Stimulated activated CD8-positive, alpha-beta memory T cell treated with anti-CD3 and anti-CD28 coated beads, Interleukin-15, amount 100 ng/mL, for 1 hour (primary cell): ENCODE results near the gene ZNF486.
"Not testable (repeated sequence)": the region's sequence is repeated elsewhere in the genome, so short reads cannot be mapped to it uniquely, and the experiment has no call there.

Experiments
- DNase-seq: peaks from one replicate; pipeline ENCODE4 v3.0.0-alpha.2; 2020; ENCODE audit warnings: low read depth

The ZNF486 gene

GRCh38 chr19:20167020-20167644 is at the start of gene ZNF486:
ZNF486 (plus strand) TSS chr19:20167214; CDS start chr19:20167331, 117 bp downstream.
- peak; percentile 85 for DNase-seq

- DNase-seq, result not testable (repeated sequence)
These were observed 48.8 kb upstream of the ZNF486 start for GRCh38 chr19:20118064-20118839.

- DNase-seq, result no peak
These were observed 42.1 kb upstream of the ZNF486 start for GRCh38 chr19:20124879-20125278.

- DNase-seq, result not testable (repeated sequence)
These were observed 34.1 kb upstream of the ZNF486 start for GRCh38 chr19:20132933-20133332.

- not testable (repeated sequence) for DNase-seq
These were observed 29.3 kb upstream of the ZNF486 start for GRCh38 chr19:20137714-20138113.

- DNase-seq, result no peak
These were observed 15.3 kb upstream of the ZNF486 start for GRCh38 chr19:20151617-20152145.

GRCh38 chr19:20152506-20152905 is 14.5 kb upstream of the ZNF486 start:
- not testable (repeated sequence) for DNase-seq

GRCh38 chr19:20153281-20153680 is 13.7 kb upstream of the ZNF486 start:
- no peak for DNase-seq

GRCh38 chr19:20154636-20155035 is 12.4 kb upstream of the ZNF486 start:
- no peak for DNase-seq

- DNase-seq, result no peak
These were observed 4.2 kb upstream of the ZNF486 start for GRCh38 chr19:20162821-20163220.

- no peak for DNase-seq
These were observed 2.6 kb upstream of the ZNF486 start for GRCh38 chr19:20164456-20164855.

- DNase-seq, result no peak
These were observed 932 bp upstream of the ZNF486 start for GRCh38 chr19:20165971-20166592.

- no peak for DNase-seq
These were observed 673 bp downstream of the ZNF486 start for GRCh38 chr19:20167651-20168122.

GRCh38 chr19:20171285-20171684 is 4.3 kb downstream of the ZNF486 start:
- no peak for DNase-seq

GRCh38 chr19:20175848-20176247 is 8.8 kb downstream of the ZNF486 start:
- DNase-seq, result not testable (repeated sequence)

GRCh38 chr19:20179956-20180355 is 12.9 kb downstream of the ZNF486 start:
- DNase-seq, result not testable (repeated sequence)

- DNase-seq, result no peak
These were observed 15.3 kb downstream of the ZNF486 start for GRCh38 chr19:20182222-20182785.

- DNase-seq, result no peak
These were observed 19.2 kb downstream of the ZNF486 start for GRCh38 chr19:20186174-20186573.

GRCh38 chr19:20197747-20198146 is 30.7 kb downstream of the ZNF486 start:
- DNase-seq, result no peak

GRCh38 chr19:20209051-20209450 is 42.0 kb downstream of the ZNF486 start:
- DNase-seq, result no peak

GRCh38 chr19:20214366-20214765 is 47.4 kb downstream of the ZNF486 start:
- DNase-seq, result not testable (repeated sequence)

- DNase-seq, result not testable (repeated sequence)
These were observed 54.6 kb downstream of the ZNF486 start for GRCh38 chr19:20221605-20222004.
